ENCODE measurements around the gene ITPR3.

ITPR3 gene

GRCh38 chr6:33705955-33706725 is 85.0 kb downstream of the ITPR3 start:
- WGBS, 2 donors (ENCODE audit: extremely low coverage in 2 of 2, insufficient read length in 2 of 2, insufficient replicate concordance in 1 of 2), result no CpG with 5 or more reads among the region's 16 CpGs
- H3K27ac ChIP-seq (replicated peaks; ENCODE audit: low read length), result no peak overlapping the region
- no peak for DNase-seq (ENCODE audit: low spot score)

DNA sequence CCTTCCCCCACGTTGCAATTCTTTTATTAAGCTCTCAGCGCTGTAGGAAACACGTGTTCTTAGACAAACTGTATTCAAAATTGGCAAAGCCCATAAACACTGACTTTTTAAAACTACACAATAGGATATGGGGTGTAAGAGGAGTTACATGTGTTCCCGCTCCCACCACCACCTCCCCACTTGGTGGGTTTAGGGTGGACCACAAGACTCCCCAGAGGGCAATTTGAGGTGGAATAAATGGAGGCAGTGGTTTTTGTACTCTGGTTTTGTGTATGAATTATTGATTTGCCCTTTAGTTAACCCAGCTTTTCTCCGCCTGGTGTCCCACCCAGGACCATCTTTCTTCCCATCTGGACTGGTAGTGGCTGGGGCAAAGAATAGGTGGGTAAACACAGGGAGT is 86.6 kb downstream of the ITPR3 start:
- Histone ChIP-seq H4K8ac (ENCODE audit: low read depth, low read length) (no peak overlapping the region), H3K27me3 (ENCODE audit: control insufficient read depth in 3 of 3, insufficient read depth in 3 of 3, low read depth in 1 of 3, low read length in 3 of 3) (no peaks in the 10 kb centered on the region), H3K4ac (ENCODE audit: low read length) (no peak overlapping the region), H2BK12ac (ENCODE audit: low read length) (no peak overlapping the region), H2AK5ac (ENCODE audit: low read depth, low read length) (no peak overlapping the region), H3K14ac (ENCODE audit: low read length) (no peak overlapping the region), H3K9me3 (replicated peaks in 1 of 2; ENCODE audit: control insufficient read depth in 2 of 2, insufficient read depth in 1 of 2, low read depth in 1 of 2, low read length in 2 of 2) (no peaks in the 10 kb centered on the region), H3K23ac (ENCODE audit: low read depth, low read length, poor library complexity) (no peak overlapping the region), H2AFZ (ENCODE audit: low read length) (no peak overlapping the region), H2BK15ac (ENCODE audit: low read length) (no peak overlapping the region), H2BK120ac (ENCODE audit: low read depth, low read length) (no peak overlapping the region), H3K27ac (replicated peaks; ENCODE audit: low read length) (no peak overlapping the region), H2BK5ac (ENCODE audit: low read length) (no peak overlapping the region), H4K91ac (ENCODE audit: low read depth, low read length, poor library complexity) (no peak overlapping the region), H3K9ac (ENCODE audit: low read depth, low read length, poor library complexity) (no peak overlapping the region), H3K4me1 (ENCODE audit: control insufficient read depth in 2 of 2, insufficient read depth in 1 of 2, low read depth in 1 of 2, low read length in 2 of 2) (peaks cover 4 to 11% of the 10 kb centered on the region in 2 donors), H3K18ac (ENCODE audit: low read length) (no peak overlapping the region), H3K36me3 (replicated peaks in 1 of 2; ENCODE audit: control insufficient read depth in 2 of 2, insufficient read depth in 2 of 2, low read length in 2 of 2) (peaks cover 24 to 62% of the 10 kb centered on the region in 2 donors), H3K4me2 (ENCODE audit: insufficient read depth, low read length, poor library complexity, severe bottlenecking) (no peak overlapping the region), H3K79me1 (ENCODE audit: low read depth, low read length) (peaks cover 9% of the 10 kb centered on the region), H3K4me3 (ENCODE audit: low read length in 2 of 2) (no peak overlapping the region)
- DNase-seq (ENCODE audit: low spot score), result no peak
- WGBS, 2 donors (ENCODE audit: extremely low coverage in 2 of 2, insufficient read length in 2 of 2, insufficient replicate concordance in 1 of 2), result no CpG with 5 or more reads among the region's 5 CpGs

More at GRCh38 chr6:33705955-33706725, 85.0 kb downstream of the ITPR3 start:
- Histone ChIP-seq H2BK12ac (ENCODE audit: low read length) (no peak overlapping the region), H3K9ac (ENCODE audit: low read depth, low read length, poor library complexity) (peak overlapping the region; percentile 15), H3K79me1 (ENCODE audit: low read depth, low read length) (peaks cover 9% of the 10 kb centered on the region), H4K91ac (ENCODE audit: low read depth, low read length, poor library complexity) (peak overlapping the region; percentile 41), H3K18ac (ENCODE audit: low read length) (no peak overlapping the region), H3K14ac (ENCODE audit: low read length) (no peak overlapping the region), H2BK15ac (ENCODE audit: low read length) (no peak overlapping the region), H3K9me3 (replicated peaks in 1 of 2; ENCODE audit: control insufficient read depth in 2 of 2, insufficient read depth in 1 of 2, low read depth in 1 of 2, low read length in 2 of 2) (no peaks in the 10 kb centered on the region), H3K4me1 (ENCODE audit: control insufficient read depth in 2 of 2, insufficient read depth in 1 of 2, low read depth in 1 of 2, low read length in 2 of 2) (peaks cover 4 to 11% of the 10 kb centered on the region in 2 donors), H3K4ac (ENCODE audit: low read length) (no peak overlapping the region), H4K8ac (ENCODE audit: low read depth, low read length) (no peak overlapping the region), H3K36me3 (replicated peaks in 1 of 2; ENCODE audit: control insufficient read depth in 2 of 2, insufficient read depth in 2 of 2, low read length in 2 of 2) (peaks cover 33 to 68% of the 10 kb centered on the region in 2 donors), H3K23ac (ENCODE audit: low read depth, low read length, poor library complexity) (peak overlapping the region; percentile 32), H2BK5ac (ENCODE audit: low read length) (no peak overlapping the region), H3K4me3 (ENCODE audit: low read length in 2 of 2) (no peak overlapping the region), H3K4me2 (ENCODE audit: insufficient read depth, low read length, poor library complexity, severe bottlenecking) (no peak overlapping the region), H2BK120ac (ENCODE audit: low read depth, low read length) (no peak overlapping the region), H3K27me3 (ENCODE audit: control insufficient read depth in 3 of 3, insufficient read depth in 3 of 3, low read depth in 1 of 3, low read length in 3 of 3) (no peaks in the 10 kb centered on the region), H2AK5ac (ENCODE audit: low read depth, low read length) (no peak overlapping the region), H2AFZ (ENCODE audit: low read length) (no peak overlapping the region)

- Histone ChIP-seq H3K4ac (ENCODE audit: low read length) (no peak overlapping the region), H2BK12ac (ENCODE audit: low read length) (no peak overlapping the region), H3K18ac (ENCODE audit: low read length) (no peak overlapping the region), H3K14ac (ENCODE audit: low read length) (no peak overlapping the region), H2BK15ac (ENCODE audit: low read length) (no peak overlapping the region), H3K27me3 (ENCODE audit: control insufficient read depth in 3 of 3, insufficient read depth in 3 of 3, low read depth in 1 of 3, low read length in 3 of 3) (no peaks in the 10 kb centered on the region), H3K9ac (ENCODE audit: low read depth, low read length, poor library complexity) (no peak overlapping the region), H3K23ac (ENCODE audit: low read depth, low read length, poor library complexity) (no peak overlapping the region), H2BK120ac (ENCODE audit: low read depth, low read length) (no peak overlapping the region), H3K4me2 (ENCODE audit: insufficient read depth, low read length, poor library complexity, severe bottlenecking) (no peak overlapping the region), H2BK5ac (ENCODE audit: low read length) (no peak overlapping the region), H4K91ac (ENCODE audit: low read depth, low read length, poor library complexity) (no peak overlapping the region), H3K27ac (replicated peaks; ENCODE audit: low read length) (no peak overlapping the region), H2AFZ (ENCODE audit: low read length) (no peak overlapping the region), H3K9me3 (replicated peaks in 1 of 2; ENCODE audit: control insufficient read depth in 2 of 2, insufficient read depth in 1 of 2, low read depth in 1 of 2, low read length in 2 of 2) (no peaks in the 10 kb centered on the region), H3K36me3 (replicated peaks in 1 of 2; ENCODE audit: control insufficient read depth in 2 of 2, insufficient read depth in 2 of 2, low read length in 2 of 2) (peaks cover 24 to 60% of the 10 kb centered on the region in 2 donors), H3K4me1 (ENCODE audit: control insufficient read depth in 2 of 2, insufficient read depth in 1 of 2, low read depth in 1 of 2, low read length in 2 of 2) (peaks cover 4 to 11% of the 10 kb centered on the region in 2 donors), H4K8ac (ENCODE audit: low read depth, low read length) (no peak overlapping the region), H3K4me3 (ENCODE audit: low read length in 2 of 2) (no peak overlapping the region), H2AK5ac (ENCODE audit: low read depth, low read length) (no peak overlapping the region), H3K79me1 (ENCODE audit: low read depth, low read length) (peaks cover 9% of the 10 kb centered on the region)
- no peak for DNase-seq (ENCODE audit: low spot score)
- WGBS, 2 donors (ENCODE audit: extremely low coverage in 2 of 2, insufficient read length in 2 of 2, insufficient replicate concordance in 1 of 2), result no CpG with 5 or more reads among the region's 10 CpGs
Observed at GRCh38 chr6:33708516-33709204, 87.5 kb downstream of the ITPR3 start.

- DNase-seq (ENCODE audit: low spot score), result no peak
- H3K27ac ChIP-seq (replicated peaks; ENCODE audit: low read length), result no peak overlapping the region
- no peak overlapping the region for H2AFZ ChIP-seq (ENCODE audit: low read length)
- H2AK5ac ChIP-seq (ENCODE audit: low read depth, low read length), result no peak overlapping the region
- no peak overlapping the region for H3K23ac ChIP-seq (ENCODE audit: low read depth, low read length, poor library complexity)
- no peak overlapping the region for H2BK5ac ChIP-seq (ENCODE audit: low read length)
- no peak overlapping the region for H3K9ac ChIP-seq (ENCODE audit: low read depth, low read length, poor library complexity)
- WGBS, 2 donors (ENCODE audit: extremely low coverage in 2 of 2, insufficient read length in 2 of 2, insufficient replicate concordance in 1 of 2), result no CpG with 5 or more reads among the region's 10 CpGs
- no peak overlapping the region for H3K18ac ChIP-seq (ENCODE audit: low read length)
- H4K8ac ChIP-seq (ENCODE audit: low read depth, low read length), result no peak overlapping the region
- H3K4ac ChIP-seq (ENCODE audit: low read length), result no peak overlapping the region
- no peaks in the 10 kb centered on the region for H3K27me3 ChIP-seq (ENCODE audit: control insufficient read depth in 3 of 3, insufficient read depth in 3 of 3, low read depth in 1 of 3, low read length in 3 of 3)
- peaks cover 7% of the 10 kb centered on the region for H3K79me1 ChIP-seq (ENCODE audit: low read depth, low read length)
- no peak overlapping the region for H2BK12ac ChIP-seq (ENCODE audit: low read length)
- peaks cover 20 to 52% of the 10 kb centered on the region in 2 donors for H3K36me3 ChIP-seq (replicated peaks in 1 of 2; ENCODE audit: control insufficient read depth in 2 of 2, insufficient read depth in 2 of 2, low read length in 2 of 2)
- no peak overlapping the region for H3K4me2 ChIP-seq (ENCODE audit: insufficient read depth, low read length, poor library complexity, severe bottlenecking)
- no peak overlapping the region for H3K4me3 ChIP-seq (ENCODE audit: low read length in 2 of 2)
- peaks cover 4 to 11% of the 10 kb centered on the region in 2 donors for H3K4me1 ChIP-seq (ENCODE audit: control insufficient read depth in 2 of 2, insufficient read depth in 1 of 2, low read depth in 1 of 2, low read length in 2 of 2)
- no peak overlapping the region for H2BK15ac ChIP-seq (ENCODE audit: low read length)
- H3K14ac ChIP-seq (ENCODE audit: low read length), result no peak overlapping the region
- H4K91ac ChIP-seq (ENCODE audit: low read depth, low read length, poor library complexity), result no peak overlapping the region
- H3K9me3 ChIP-seq (replicated peaks in 1 of 2; ENCODE audit: control insufficient read depth in 2 of 2, insufficient read depth in 1 of 2, low read depth in 1 of 2, low read length in 2 of 2), result no peaks in the 10 kb centered on the region
- no peak overlapping the region for H2BK120ac ChIP-seq (ENCODE audit: low read depth, low read length)
Observed at GRCh38 chr6:33709605-33710295, 88.6 kb downstream of the ITPR3 start.

Measured in neuronal stem cell (in vitro differentiated cells).